Ascending aorta (tissue), 2 donors: Measurements from ENCODE around the gene CASP1. TPM values are rescaled to one million over a fixed set of nuclear protein-coding genes. Genes with fewer than 3 reads are reported as not detected.
"Not testable (repeated sequence)": the region's sequence is repeated elsewhere in the genome, so short reads cannot be mapped to it uniquely, and the experiment has no call there.

Experiments
- DNase-seq, 2 donors: peaks; one replicate each; pipeline ENCODE4 v3.0.0-alpha.2; 2019; ENCODE audit warnings: low spot score in 2 of 2
- H3K27ac ChIP-seq, 2 donors: fragments of 200-600 bp; sonication (generic); one replicate each; pipeline ENCODE4 v1.5.1; 2016 to 2017; ENCODE audit warnings: mild to moderate bottlenecking in 1 of 2
- H3K27me3 ChIP-seq: fragments of 200-600 bp; sonication (generic); one replicate; pipeline ENCODE4 v1.5.1; 2017
- H3K36me3 ChIP-seq, 2 donors: fragments of 200-600 bp; sonication (generic); one replicate each; pipeline ENCODE4 v1.5.1; 2016
- H3K4me1 ChIP-seq, 2 donors: fragments of 200-600 bp; sonication (generic); one replicate each; pipeline ENCODE4 v1.5.1; 2016 to 2017; ENCODE audit warnings: mild to moderate bottlenecking in 1 of 2
- H3K4me3 ChIP-seq, 2 donors: fragments of 200-600 bp; sonication (generic); one replicate each; pipeline ENCODE4 v1.5.1; 2016 to 2017; ENCODE audit warnings: mild to moderate bottlenecking in 1 of 2
- H3K9me3 ChIP-seq, 2 donors: fragments of 200-600 bp; sonication (generic); one replicate each; pipeline ENCODE4 v1.5.1; 2016
- intact Hi-C: fragments of 100-400 bp; cut with DNase I; formaldehyde crosslinking; loops from one replicate; pipeline ENCODE4 v1.15.1; 2023
- total RNA-seq: library from RNA; depleted of rRNA; stranded (reverse); fragments of >200 nt; gene quantifications from one replicate; pipeline ENCODE4 v1.1.0, GENCODE V29; 2016
- TF ChIP-seq, protein P1 (sequence below), 3 experiments: fragments of 200-600 bp in 2 of 3; fragments of 450-650 bp in 1 of 3; sonication (generic) in 2 of 3; IDR thresholded peaks; one replicate each; pipeline ENCODE4 v1.5.1; 2016 to 2019; ENCODE audit warnings: antibody characterized with exemption in 3 of 3, mild to moderate bottlenecking in 1 of 3, moderate library complexity in 1 of 3

Gene CASP1
- total RNA-seq, 1 donor from 2014 or later = not detected

- intact Hi-C loops = no loop called here
- TF ChIP-seq, protein P1, sequence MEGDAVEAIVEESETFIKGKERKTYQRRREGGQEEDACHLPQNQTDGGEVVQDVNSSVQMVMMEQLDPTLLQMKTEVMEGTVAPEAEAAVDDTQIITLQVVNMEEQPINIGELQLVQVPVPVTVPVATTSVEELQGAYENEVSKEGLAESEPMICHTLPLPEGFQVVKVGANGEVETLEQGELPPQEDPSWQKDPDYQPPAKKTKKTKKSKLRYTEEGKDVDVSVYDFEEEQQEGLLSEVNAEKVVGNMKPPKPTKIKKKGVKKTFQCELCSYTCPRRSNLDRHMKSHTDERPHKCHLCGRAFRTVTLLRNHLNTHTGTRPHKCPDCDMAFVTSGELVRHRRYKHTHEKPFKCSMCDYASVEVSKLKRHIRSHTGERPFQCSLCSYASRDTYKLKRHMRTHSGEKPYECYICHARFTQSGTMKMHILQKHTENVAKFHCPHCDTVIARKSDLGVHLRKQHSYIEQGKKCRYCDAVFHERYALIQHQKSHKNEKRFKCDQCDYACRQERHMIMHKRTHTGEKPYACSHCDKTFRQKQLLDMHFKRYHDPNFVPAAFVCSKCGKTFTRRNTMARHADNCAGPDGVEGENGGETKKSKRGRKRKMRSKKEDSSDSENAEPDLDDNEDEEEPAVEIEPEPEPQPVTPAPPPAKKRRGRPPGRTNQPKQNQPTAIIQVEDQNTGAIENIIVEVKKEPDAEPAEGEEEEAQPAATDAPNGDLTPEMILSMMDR (IDR thresholded peaks at IDR 0.05) = no peak
- Histone ChIP-seq H3K27me3 (no peaks in the 10 kb centered on the region), H3K4me1 (no peaks in the 10 kb centered on the region), H3K4me3 (no peak overlapping the region), H3K36me3 (no peaks in the 10 kb centered on the region), H3K27ac (no peak overlapping the region), H3K9me3 (no peaks in the 10 kb centered on the region)
- DNase-seq = no peak
These were observed 38.7 kb upstream of the CASP1 start for GRCh38 chr11:105073456-105074165.

DNA sequence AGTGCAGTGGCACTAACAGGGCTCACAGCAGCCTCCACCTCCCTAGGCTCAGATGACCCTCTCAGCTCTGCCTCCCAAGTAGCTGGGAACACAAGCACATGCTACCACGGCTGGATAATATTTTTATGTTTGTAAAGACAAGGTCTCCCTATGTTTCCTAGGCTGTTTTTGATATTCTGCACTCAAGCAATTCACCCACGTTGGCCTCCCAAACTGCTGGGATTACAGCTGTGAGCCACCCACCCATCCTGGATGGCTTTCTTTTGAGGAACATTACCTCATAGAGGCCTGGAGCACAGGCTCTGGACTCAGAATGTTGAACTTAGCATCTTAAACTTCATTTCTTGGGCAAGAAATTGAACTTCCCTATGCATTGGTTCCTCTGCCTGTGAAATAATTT is 37.1 kb upstream of the CASP1 start:
- H3K9me3 ChIP-seq, intact Hi-C loops, H3K4me1 ChIP-seq, H3K4me3 ChIP-seq, H3K36me3 ChIP-seq, DNase-seq, H3K27ac ChIP-seq, H3K27me3 ChIP-seq: not testable (repeated sequence)

GRCh38 chr11:105071089-105071732 is 36.3 kb upstream of the CASP1 start:
- H3K27me3 ChIP-seq = no peaks in the 10 kb centered on the region
- H3K9me3 ChIP-seq = no peaks in the 10 kb centered on the region
- TF ChIP-seq, protein P1 (IDR thresholded peaks at IDR 0.05) = no peak
- H3K27ac ChIP-seq = no peak overlapping the region
- no peaks in the 10 kb centered on the region for H3K36me3 ChIP-seq
- no peak for DNase-seq
- H3K4me3 ChIP-seq = no peak overlapping the region
- H3K4me1 ChIP-seq = no peaks in the 10 kb centered on the region
- intact Hi-C loops = no loop called here

DNA sequence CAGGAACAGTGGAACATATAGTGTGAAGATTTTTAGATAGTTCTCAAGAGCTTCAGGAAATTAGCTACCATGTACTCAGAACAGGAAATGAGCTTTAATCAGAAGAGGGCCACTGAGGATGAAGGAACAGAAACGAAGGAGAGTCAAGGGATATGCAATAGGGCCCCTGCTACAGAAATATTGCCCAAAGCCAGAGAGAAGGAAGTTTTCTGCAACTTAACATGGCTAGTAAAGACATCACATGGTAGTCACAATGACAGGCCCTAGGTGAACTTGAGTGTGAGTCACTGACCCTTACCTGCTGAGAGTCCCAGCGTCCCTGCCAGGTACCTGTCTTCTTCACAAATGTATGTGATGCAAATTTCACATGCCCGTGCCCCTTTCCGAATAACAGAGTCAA is 35.4 kb upstream of the CASP1 start:
- no peak for DNase-seq
- intact Hi-C loops = no loop called here
- no peaks in the 10 kb centered on the region for H3K4me1 ChIP-seq

DNA sequence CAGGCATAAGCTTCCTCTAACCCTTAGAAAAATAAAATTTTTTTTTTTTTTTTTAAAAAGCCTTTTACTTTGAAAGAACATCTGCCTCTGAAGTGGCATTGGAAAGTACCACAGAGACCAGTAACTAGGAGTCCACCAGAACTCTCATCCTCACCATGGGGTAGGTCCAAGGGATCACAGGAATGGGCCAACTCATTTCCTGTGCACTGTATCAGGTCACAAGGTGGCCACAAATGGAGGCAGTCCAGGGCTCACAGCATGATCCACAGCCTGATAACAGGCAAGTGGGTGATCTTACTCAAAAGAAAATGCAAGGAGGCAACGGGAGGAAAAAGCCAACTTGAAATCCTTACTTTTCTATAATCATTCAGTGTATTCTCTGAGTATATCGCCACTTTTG is 34.8 kb upstream of the CASP1 start:
- H3K27me3 ChIP-seq, H3K36me3 ChIP-seq, DNase-seq, intact Hi-C loops, H3K9me3 ChIP-seq, H3K27ac ChIP-seq, H3K4me3 ChIP-seq, H3K4me1 ChIP-seq: not testable (repeated sequence)

More for the DNA sequence above, 35.4 kb upstream of the CASP1 start:
- no peaks in the 10 kb centered on the region for H3K36me3 ChIP-seq
- H3K4me3 ChIP-seq = no peak overlapping the region
- no peaks in the 10 kb centered on the region for H3K27me3 ChIP-seq
- H3K9me3 ChIP-seq = no peaks in the 10 kb centered on the region
- H3K27ac ChIP-seq = no peak overlapping the region
- TF ChIP-seq, protein P1 (IDR thresholded peaks at IDR 0.05) = no peak

GRCh38 chr11:105063245-105063941 is 28.4 kb upstream of the CASP1 start:
- H3K4me1 ChIP-seq, H3K27ac ChIP-seq, H3K9me3 ChIP-seq, H3K4me3 ChIP-seq, DNase-seq, H3K36me3 ChIP-seq, H3K27me3 ChIP-seq, intact Hi-C loops: not testable (repeated sequence)

- H3K4me3 ChIP-seq = no peak overlapping the region
- no peaks in the 10 kb centered on the region for H3K4me1 ChIP-seq
- TF ChIP-seq, protein P1 (IDR thresholded peaks at IDR 0.05) = no peak
- intact Hi-C loops = no loop called here
- H3K27me3 ChIP-seq = no peaks in the 10 kb centered on the region
- H3K27ac ChIP-seq = no peak overlapping the region
- H3K36me3 ChIP-seq = no peaks in the 10 kb centered on the region
- no peak for DNase-seq
- H3K9me3 ChIP-seq = no peaks in the 10 kb centered on the region
These were observed 22.5 kb upstream of the CASP1 start for GRCh38 chr11:105057432-105057831.
